Measurements from ENCODE around the gene AKAP9. TPM values are rescaled to one million over a fixed set of nuclear protein-coding genes. Genes with fewer than 3 reads are reported as not detected.
"Not testable (repeated sequence)": the region's sequence is repeated elsewhere in the genome, so short reads cannot be mapped to it uniquely, and the experiment has no call there.

AKAP9 gene
- polyA plus RNA-seq, 3 donors from 2014 or later, result 8.1 to 38.1 (median 10.5) TPM

DNA sequence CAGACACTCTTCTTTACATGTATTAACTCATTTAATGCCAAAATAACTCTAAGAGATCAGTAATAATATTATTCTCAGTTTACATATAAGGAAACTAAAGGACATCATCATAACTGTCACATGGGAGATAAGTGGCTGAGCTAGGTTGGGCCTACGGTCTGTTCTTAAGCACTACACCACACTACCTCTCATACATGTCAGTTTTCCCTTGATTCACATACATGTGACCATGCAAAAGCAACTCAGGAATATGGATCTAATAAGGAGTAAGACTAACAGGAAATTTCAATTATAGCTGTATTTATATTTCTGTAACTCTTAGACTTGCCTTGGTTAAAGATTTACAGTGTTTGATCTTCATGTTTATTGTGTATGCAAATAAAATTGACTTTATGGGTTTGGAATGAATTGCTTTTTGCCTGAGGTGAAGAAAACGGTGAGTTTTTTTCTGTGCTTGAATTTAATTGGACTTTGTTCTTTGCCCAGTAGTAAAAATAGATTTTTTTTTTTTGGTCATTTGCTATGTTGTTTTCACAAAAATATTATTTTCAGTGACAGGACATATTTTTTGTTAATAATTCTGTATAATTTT is 123.9 kb downstream of the AKAP9 start:
- peaks cover 28 to 39% (median 38%) of the 10 kb centered on the region in 3 donors for H3K36me3 Mint-ChIP-seq
- no peaks in the 10 kb centered on the region for H3K4me1 Mint-ChIP-seq
- no peaks in the 10 kb centered on the region for H3K9me3 Mint-ChIP-seq
- no peak overlapping the region for H3K4me3 Mint-ChIP-seq
- peaks cover 0 to 2% (median 0%) of the 10 kb centered on the region in 3 donors for H3K27me3 Mint-ChIP-seq (ENCODE audit: low read depth in 3 of 3)
- H3K27ac Mint-ChIP-seq, result no peak overlapping the region
- no peak for DNase-seq

DNA sequence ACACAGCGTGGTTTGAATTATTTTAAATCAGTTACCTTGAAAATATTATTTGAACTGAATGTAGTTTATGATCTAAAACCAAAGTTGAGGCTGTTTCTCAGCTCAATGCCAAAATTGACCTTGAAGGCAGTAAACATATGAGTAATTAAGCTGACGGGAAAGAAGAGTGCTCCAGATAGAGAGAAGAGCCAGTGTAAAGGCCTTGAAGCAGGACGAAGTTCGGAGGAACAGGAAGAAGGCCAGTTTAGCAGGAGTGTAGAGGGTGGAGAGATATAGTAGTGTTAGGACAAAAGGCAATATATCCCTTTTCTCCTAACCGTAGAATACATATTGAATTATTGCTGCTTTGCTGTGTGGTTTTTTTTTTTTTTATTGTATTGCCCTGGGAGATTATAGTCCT is 130.4 kb downstream of the AKAP9 start:
- Mint-ChIP-seq H3K9me3 (no peaks in the 10 kb centered on the region), H3K4me3 (no peak overlapping the region), H3K36me3 (peaks cover 23 to 51% (median 39%) of the 10 kb centered on the region in 3 donors), H3K4me1 (peaks cover 7 to 10% of the 10 kb centered on the region in 2 donors), H3K27me3 (ENCODE audit: low read depth in 3 of 3) (peaks cover 1 to 4% (median 2%) of the 10 kb centered on the region in 3 donors), H3K27ac (peak overlapping the region in 2 of 6 donors; percentile 3 to 63)
- no peak for DNase-seq

DNA sequence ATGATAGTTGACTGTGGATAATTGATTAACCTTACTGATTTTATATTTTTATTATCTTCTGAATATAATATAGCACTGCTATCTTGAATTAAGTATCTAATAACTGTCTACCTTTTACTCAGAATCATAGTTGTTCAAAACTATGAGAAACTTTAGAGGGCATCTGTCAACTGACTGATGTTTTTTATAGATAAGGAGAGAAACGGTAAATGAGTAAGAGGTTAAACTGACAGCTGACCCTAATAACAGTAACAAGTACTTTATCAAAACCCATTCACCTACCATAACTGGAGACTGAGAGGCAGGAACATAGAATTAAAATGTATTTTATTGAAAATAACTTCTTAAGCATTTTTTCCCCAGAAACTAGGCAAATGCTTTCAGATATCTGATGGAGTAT is 131.5 kb downstream of the AKAP9 start:
- Mint-ChIP-seq H3K27me3 (ENCODE audit: low read depth in 3 of 3) (peaks cover 1 to 4% (median 2%) of the 10 kb centered on the region in 3 donors), H3K4me3 (no peak overlapping the region), H3K36me3 (peaks cover 18 to 46% (median 29%) of the 10 kb centered on the region in 3 donors), H3K4me1 (peaks cover 7 to 10% of the 10 kb centered on the region in 2 donors), H3K9me3 (no peaks in the 10 kb centered on the region), H3K27ac (no peak overlapping the region)
- DNase-seq, result no peak

DNA sequence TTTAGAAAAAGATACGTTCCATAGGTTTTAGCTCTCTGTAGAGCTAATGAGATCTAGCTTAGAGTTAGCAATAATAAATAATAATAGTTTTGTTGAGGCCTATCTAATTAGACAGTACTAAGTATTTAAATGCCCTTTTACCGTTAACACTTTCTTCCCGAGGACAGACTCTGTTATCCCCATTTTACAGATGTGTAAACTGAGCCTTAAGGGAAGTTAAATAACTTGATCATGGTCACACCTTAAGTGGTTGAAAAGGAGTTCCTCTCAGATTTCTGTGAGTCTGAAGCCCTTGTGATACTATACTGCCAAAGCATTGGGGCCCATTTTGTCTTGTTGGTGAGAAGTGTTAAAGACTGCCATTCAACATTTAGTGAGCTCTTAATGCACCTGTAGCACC is 132.0 kb downstream of the AKAP9 start:
- DNase-seq, result no peak
- Mint-ChIP-seq H3K9me3 (no peaks in the 10 kb centered on the region), H3K27ac (no peak overlapping the region), H3K27me3 (ENCODE audit: low read depth in 3 of 3) (peaks cover 1 to 4% (median 2%) of the 10 kb centered on the region in 3 donors), H3K4me3 (no peak overlapping the region), H3K4me1 (peaks cover 7 to 10% of the 10 kb centered on the region in 2 donors), H3K36me3 (peaks cover 17 to 44% (median 28%) of the 10 kb centered on the region in 3 donors)

DNA sequence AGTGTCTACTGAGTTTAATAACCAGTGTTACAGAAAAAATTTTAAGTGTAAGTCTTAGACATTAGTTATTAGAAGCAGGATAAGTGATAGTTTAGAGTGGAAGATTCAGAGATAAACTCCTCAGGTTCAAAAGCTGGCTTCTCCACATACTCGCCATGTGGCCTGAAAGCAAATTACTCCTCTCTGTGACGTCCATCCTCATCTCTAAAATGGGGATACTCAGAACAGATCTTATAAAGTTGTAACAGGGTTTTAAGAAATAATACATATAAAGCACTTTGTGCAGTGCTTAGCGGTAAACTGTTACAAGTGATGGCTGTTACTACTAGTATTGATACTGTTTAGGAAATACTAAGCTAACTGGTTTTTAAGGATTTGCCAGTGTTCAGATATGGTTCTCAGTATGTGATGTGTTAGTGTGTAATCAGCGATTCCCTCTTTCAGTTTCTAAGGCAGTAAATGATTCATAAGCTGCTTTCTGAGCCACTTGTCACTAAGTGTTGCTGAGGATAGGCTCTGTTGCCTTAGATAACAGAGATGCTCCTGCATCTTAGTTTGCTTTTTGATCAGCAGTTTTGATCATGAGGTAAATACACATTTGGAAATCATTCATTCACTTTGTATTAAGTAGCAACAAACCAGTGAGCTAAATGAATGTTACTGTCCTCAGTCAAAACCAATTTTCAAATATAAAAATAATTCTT is 134.9 kb downstream of the AKAP9 start:
- no peak for DNase-seq
- H3K27ac Mint-ChIP-seq, result no peak overlapping the region
- H3K9me3 Mint-ChIP-seq, result no peaks in the 10 kb centered on the region
- H3K36me3 Mint-ChIP-seq, result peaks cover 23 to 45% (median 32%) of the 10 kb centered on the region in 3 donors
- H3K4me1 Mint-ChIP-seq, result peaks cover 7 to 10% of the 10 kb centered on the region in 2 donors
- H3K27me3 Mint-ChIP-seq (ENCODE audit: low read depth in 3 of 3), result peaks cover 0 to 4% (median 1%) of the 10 kb centered on the region in 3 donors
- no peak overlapping the region for H3K4me3 Mint-ChIP-seq

DNA sequence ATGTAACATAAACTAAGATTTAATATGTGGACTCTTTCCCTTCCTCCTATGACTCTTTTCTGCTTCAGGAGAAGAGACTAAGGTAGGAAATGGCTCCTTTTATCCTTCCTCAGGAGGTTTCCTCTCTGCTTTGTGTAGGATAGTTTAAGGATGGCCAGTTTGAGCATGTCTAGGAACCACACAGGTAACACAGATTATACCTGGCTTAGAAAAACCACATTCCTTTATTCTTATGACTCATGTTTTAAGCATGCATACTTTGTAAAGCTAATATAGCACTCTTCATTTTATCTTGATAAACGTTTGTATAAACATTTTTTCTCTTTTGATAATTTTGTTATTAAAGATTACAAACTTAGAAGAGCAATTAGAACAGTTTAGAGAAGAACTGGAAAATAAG is 135.8 kb downstream of the AKAP9 start:
- H3K36me3 Mint-ChIP-seq, result peaks cover 22 to 43% (median 28%) of the 10 kb centered on the region in 3 donors
- peak overlapping the region in 1 of 6 donors; percentile 48 for H3K27ac Mint-ChIP-seq
- peaks cover 7 to 10% of the 10 kb centered on the region in 2 donors for H3K4me1 Mint-ChIP-seq
- no peak for DNase-seq
- H3K27me3 Mint-ChIP-seq (ENCODE audit: low read depth in 3 of 3), result peaks cover 0 to 4% (median 1%) of the 10 kb centered on the region in 3 donors
- no peak overlapping the region for H3K4me3 Mint-ChIP-seq
- H3K9me3 Mint-ChIP-seq, result no peaks in the 10 kb centered on the region

DNA sequence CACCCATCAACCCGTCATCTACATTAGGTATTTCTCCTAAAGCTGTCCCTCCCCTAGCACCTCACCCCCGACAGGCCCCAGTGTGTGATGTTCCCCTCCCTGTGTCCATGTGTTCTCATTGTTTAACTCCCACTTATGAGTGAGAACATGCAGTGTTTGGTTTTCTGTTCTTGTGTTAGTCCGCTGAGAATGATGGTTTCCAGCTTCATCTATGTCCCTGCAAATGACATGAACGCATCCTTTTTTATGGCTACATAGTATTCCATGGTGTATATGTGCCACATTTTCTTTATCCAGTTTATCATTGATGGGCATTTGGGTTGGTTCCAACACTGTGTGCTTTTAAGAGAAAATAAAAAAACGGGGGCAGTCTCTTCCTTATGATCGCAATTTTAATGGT is 143.3 kb downstream of the AKAP9 start:
- H3K36me3 Mint-ChIP-seq, result peaks cover 55 to 67% (median 60%) of the 10 kb centered on the region in 3 donors
- DNase-seq; H3K27me3 Mint-ChIP-seq (ENCODE audit: low read depth in 3 of 3); H3K9me3 Mint-ChIP-seq; H3K27ac Mint-ChIP-seq; H3K4me3 Mint-ChIP-seq; H3K4me1 Mint-ChIP-seq: not testable (repeated sequence)

DNA sequence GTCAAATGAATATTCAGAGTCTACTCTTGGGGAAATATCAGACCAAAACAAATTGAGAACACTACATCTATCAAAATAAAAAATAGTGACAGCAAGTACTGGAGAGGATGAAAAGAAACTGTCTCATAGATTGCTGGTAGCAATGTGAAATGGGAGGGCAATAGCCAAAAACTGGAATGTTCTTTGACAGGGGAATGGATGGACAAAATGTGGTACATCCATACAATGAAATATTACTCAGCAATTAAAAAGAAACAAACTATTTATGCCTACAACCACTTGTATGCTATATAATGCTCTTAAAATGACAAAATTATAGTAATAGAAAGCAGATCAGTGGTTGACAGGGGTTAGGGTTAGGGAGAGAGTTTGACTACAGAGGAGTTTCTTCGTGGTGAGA is 147.6 kb downstream of the AKAP9 start:
- H3K4me3 Mint-ChIP-seq, result no peak overlapping the region
- no peaks in the 10 kb centered on the region for H3K9me3 Mint-ChIP-seq
- peaks cover 51 to 65% (median 54%) of the 10 kb centered on the region in 3 donors for H3K36me3 Mint-ChIP-seq
- no peaks in the 10 kb centered on the region for H3K4me1 Mint-ChIP-seq
- H3K27ac Mint-ChIP-seq, result peak overlapping the region in 1 of 6 donors; percentile 17
- no peak for DNase-seq
- H3K27me3 Mint-ChIP-seq (ENCODE audit: low read depth in 3 of 3), result no peaks in the 10 kb centered on the region

DNA sequence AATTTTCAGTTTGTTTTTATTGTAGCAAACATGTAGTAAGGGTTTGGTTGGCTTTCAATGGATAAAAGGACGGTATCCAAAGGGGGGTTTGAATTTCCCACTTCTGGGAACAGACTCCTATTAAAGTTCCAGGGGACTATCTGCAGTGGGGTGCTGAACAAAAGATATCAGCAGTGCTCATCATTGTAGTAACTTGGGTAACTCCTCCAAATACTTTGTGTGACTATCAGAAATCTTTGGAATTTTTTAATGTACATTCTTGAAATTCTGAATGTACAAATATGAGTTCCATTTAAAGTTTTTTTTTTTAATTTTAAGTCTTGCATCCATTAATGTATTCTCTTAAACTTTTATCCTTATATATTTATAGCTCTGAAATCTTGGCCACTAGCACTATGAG is 151.5 kb downstream of the AKAP9 start:
- Mint-ChIP-seq H3K27me3 (ENCODE audit: low read depth in 3 of 3) (peaks cover 0 to 1% (median 0%) of the 10 kb centered on the region in 3 donors), H3K27ac (no peak overlapping the region), H3K4me3 (no peak overlapping the region), H3K4me1 (no peaks in the 10 kb centered on the region), H3K36me3 (peaks cover 33 to 57% (median 41%) of the 10 kb centered on the region in 3 donors), H3K9me3 (no peaks in the 10 kb centered on the region)
- no peak for DNase-seq

DNA sequence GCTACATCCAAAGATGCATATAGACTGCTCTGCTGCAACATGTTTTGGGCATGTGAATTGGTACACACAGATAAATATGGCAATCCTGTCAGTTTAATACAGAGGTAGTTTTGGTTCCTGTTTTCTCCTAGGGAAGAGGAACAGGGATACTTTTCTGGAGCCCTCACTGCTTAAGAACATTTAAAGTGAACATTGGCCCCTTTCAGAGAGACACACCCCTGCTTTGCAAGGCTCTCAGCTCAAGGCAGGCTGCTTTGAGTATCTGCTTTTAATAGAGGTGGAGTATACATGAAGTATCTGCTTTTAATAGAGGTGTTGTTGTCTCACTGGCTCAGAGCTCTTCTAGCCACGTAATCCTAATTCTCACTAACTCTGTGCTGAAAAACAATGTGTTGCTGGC is 154.7 kb downstream of the AKAP9 start:
- H3K36me3 Mint-ChIP-seq, result peaks cover 35 to 54% (median 42%) of the 10 kb centered on the region in 3 donors
- H3K27me3 Mint-ChIP-seq (ENCODE audit: low read depth in 3 of 3), result peaks cover 0 to 1% (median 0%) of the 10 kb centered on the region in 3 donors
- H3K4me1 Mint-ChIP-seq, result no peaks in the 10 kb centered on the region
- H3K9me3 Mint-ChIP-seq, result no peaks in the 10 kb centered on the region
- H3K4me3 Mint-ChIP-seq, result no peak overlapping the region
- no peak for DNase-seq
- peak overlapping the region in 1 of 6 donors; percentile 7 for H3K27ac Mint-ChIP-seq

DNA sequence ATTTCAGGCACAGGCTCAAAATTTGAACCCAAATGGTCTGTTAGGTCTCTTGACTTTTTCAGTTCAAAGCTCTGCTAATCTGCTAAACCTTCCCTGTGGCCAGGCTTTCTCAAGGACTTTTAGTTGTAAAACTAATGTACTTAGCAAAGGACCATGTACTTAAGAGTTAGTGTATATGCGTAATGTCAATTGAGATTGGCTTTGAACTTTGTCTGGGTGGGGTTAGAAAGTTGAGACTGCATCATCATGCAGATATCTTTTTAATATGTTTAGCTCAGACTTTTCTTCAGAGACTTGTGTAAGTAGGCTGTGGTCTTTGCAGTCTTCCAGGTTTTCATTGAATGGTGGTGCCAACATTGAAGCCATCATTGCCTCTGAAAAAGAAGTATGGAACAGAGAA is 159.9 kb downstream of the AKAP9 start:
- no peak overlapping the region for H3K4me3 Mint-ChIP-seq
- peaks cover 0 to 1% (median 0%) of the 10 kb centered on the region in 3 donors for H3K27me3 Mint-ChIP-seq (ENCODE audit: low read depth in 3 of 3)
- H3K27ac Mint-ChIP-seq, result peak overlapping the region in 1 of 6 donors; percentile 49
- DNase-seq, result no peak
- no peaks in the 10 kb centered on the region for H3K9me3 Mint-ChIP-seq
- H3K4me1 Mint-ChIP-seq, result no peaks in the 10 kb centered on the region
- peaks cover 32 to 51% (median 47%) of the 10 kb centered on the region in 3 donors for H3K36me3 Mint-ChIP-seq

DNA sequence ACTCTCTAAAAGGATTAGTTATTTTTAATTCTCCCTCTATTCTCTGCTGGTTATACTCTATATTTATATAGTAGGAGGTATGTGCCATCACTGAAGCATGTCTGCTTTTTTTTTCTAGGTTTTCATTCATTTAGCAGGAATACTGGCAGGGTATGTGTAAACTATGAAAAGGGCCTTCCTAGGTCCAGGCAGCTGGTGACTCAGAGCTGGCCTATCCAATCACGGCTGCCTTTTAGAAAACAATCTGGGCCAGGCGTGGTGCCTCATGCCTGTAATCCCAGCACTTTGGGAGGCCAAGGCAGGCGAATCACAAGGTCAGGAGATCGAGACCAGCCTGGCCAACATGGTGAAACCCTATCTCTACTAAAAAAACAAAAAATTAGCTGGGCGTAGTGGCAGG is 162.2 kb downstream of the AKAP9 start:
- H3K9me3 Mint-ChIP-seq; H3K4me1 Mint-ChIP-seq; H3K27me3 Mint-ChIP-seq (ENCODE audit: low read depth in 3 of 3); DNase-seq; H3K27ac Mint-ChIP-seq; H3K4me3 Mint-ChIP-seq: not testable (repeated sequence)
- peaks cover 28 to 47% (median 44%) of the 10 kb centered on the region in 3 donors for H3K36me3 Mint-ChIP-seq

DNA sequence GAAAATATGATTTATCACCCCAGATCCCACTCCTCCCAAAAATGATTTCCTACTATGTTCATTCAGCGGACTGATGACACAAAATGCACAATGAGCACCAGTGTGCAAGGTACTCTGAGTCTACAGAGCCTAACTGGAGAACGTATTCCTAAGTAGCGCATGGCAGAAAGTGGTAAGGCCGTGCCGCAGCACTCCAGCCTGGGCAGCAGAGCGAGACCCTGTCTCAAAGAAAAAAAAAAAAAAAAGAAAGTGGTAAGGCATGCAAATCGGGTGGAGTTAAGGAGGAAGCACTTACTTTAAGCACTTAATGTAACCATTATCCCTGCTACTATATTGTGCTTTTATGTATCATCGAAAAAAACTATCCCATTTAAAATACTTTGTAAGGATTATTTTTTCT is 168.2 kb downstream of the AKAP9 start:
- H3K4me1 Mint-ChIP-seq, result no peaks in the 10 kb centered on the region
- DNase-seq, result no peak
- H3K27me3 Mint-ChIP-seq (ENCODE audit: low read depth in 3 of 3), result peaks cover 0 to 3% (median 0%) of the 10 kb centered on the region in 3 donors
- H3K4me3 Mint-ChIP-seq, result no peak overlapping the region
- peak overlapping the region in 1 of 6 donors; percentile 61 for H3K27ac Mint-ChIP-seq
- H3K9me3 Mint-ChIP-seq, result no peaks in the 10 kb centered on the region
- peaks cover 22 to 45% (median 23%) of the 10 kb centered on the region in 3 donors for H3K36me3 Mint-ChIP-seq

DNA sequence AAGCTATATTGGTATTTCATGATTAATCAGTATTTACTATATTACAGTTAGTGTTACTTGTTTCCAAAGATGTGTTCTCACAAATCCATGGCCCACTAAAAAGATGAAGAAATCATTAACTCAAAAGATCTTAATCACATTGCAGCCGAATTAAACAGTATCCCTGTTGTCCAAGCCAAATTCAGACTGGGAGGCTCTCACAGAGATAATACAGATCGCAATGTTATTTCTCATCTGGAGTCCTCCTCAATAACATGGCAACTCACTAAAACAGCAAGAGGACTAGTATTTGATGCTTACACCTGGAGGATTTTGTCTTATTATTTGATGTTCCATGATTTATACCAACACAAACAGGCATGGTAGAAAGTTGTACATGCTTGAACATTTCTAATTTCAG is 170.2 kb downstream of the AKAP9 start:
- no peak overlapping the region for H3K4me3 Mint-ChIP-seq
- no peak for DNase-seq
- H3K27ac Mint-ChIP-seq, result no peak overlapping the region
- peaks cover 0 to 5% (median 0%) of the 10 kb centered on the region in 3 donors for H3K27me3 Mint-ChIP-seq (ENCODE audit: low read depth in 3 of 3)
- no peaks in the 10 kb centered on the region for H3K9me3 Mint-ChIP-seq
- peaks cover 16 to 52% (median 26%) of the 10 kb centered on the region in 3 donors for H3K36me3 Mint-ChIP-seq
- H3K4me1 Mint-ChIP-seq, result no peaks in the 10 kb centered on the region
